Activated naive CD8-positive, alpha-beta T cell treated with anti-CD3 and anti-CD28 coated beads, Interleukin-2, amount 50 U/mL, for 24 hours (primary cell): ENCODE data around the gene ITIH1.

Experiments used
- ATAC-seq: fragments of 150-1000 bp; cut with Tn5 transposase; one replicate; pipeline ENCODE4 v1.10.0; 2021
- DNase-seq: peaks from one replicate; pipeline ENCODE4 v3.0.0; 2021
- H3K27ac Mint-ChIP-seq: one replicate; pipeline ENCODE4 v1.8.0; 2021; ENCODE audit warnings: mild to moderate bottlenecking, mixed read lengths
- H3K27me3 Mint-ChIP-seq: one replicate; pipeline ENCODE4 v1.8.0; 2021; ENCODE audit warnings: mixed read lengths
- H3K36me3 Mint-ChIP-seq: one replicate; pipeline ENCODE4 v1.8.0; 2021; ENCODE audit warnings: low read depth, mixed read lengths
- H3K4me1 Mint-ChIP-seq: one replicate; pipeline ENCODE4 v1.8.0; 2021; ENCODE audit warnings: mixed read lengths
- H3K4me3 Mint-ChIP-seq: one replicate; pipeline ENCODE4 v1.8.0; 2021; ENCODE audit warnings: mild to moderate bottlenecking, moderate library complexity, mixed read lengths
- H3K9me3 Mint-ChIP-seq: one replicate; pipeline ENCODE4 v1.8.0; 2021; ENCODE audit warnings: mixed read lengths

ITIH1 gene

GRCh38 chr3:52809662-52810377 lies 32.4 kb downstream of the ITIH1 start:
- no peaks in the 10 kb centered on the region for H3K36me3 Mint-ChIP-seq
- no peak overlapping the region for H3K27ac Mint-ChIP-seq
- DNase-seq (no peak), ATAC-seq (no peak)
- no peaks in the 10 kb centered on the region for H3K27me3 Mint-ChIP-seq
- H3K9me3 Mint-ChIP-seq = no peaks in the 10 kb centered on the region
- H3K4me1 Mint-ChIP-seq = no peaks in the 10 kb centered on the region
- H3K4me3 Mint-ChIP-seq = no peak overlapping the region

GRCh38 chr3:52810923-52811322 lies 33.5 kb downstream of the ITIH1 start:
- Mint-ChIP-seq H3K27me3 (no peaks in the 10 kb centered on the region), H3K36me3 (no peaks in the 10 kb centered on the region), H3K4me3 (no peak overlapping the region), H3K27ac (no peak overlapping the region), H3K9me3 (no peaks in the 10 kb centered on the region), H3K4me1 (no peaks in the 10 kb centered on the region)
- ATAC-seq (no peak), DNase-seq (no peak)

- Mint-ChIP-seq H3K9me3 (no peaks in the 10 kb centered on the region), H3K4me3 (no peak overlapping the region), H3K4me1 (no peaks in the 10 kb centered on the region), H3K27me3 (no peaks in the 10 kb centered on the region), H3K36me3 (no peaks in the 10 kb centered on the region), H3K27ac (no peak overlapping the region)
- ATAC-seq (no peak), DNase-seq (no peak)
Observed at GRCh38 chr3:52811452-52812011, 34.1 kb downstream of the ITIH1 start.

- Mint-ChIP-seq H3K4me1 (no peaks in the 10 kb centered on the region), H3K9me3 (no peaks in the 10 kb centered on the region), H3K27ac (no peak overlapping the region), H3K4me3 (no peak overlapping the region), H3K27me3 (no peaks in the 10 kb centered on the region), H3K36me3 (no peaks in the 10 kb centered on the region)
- ATAC-seq (no peak), DNase-seq (no peak)
Observed at GRCh38 chr3:52813810-52814209, 36.4 kb downstream of the ITIH1 start.

GRCh38 chr3:52816199-52816598 lies 38.8 kb downstream of the ITIH1 start:
- Mint-ChIP-seq H3K27ac (no peak overlapping the region), H3K27me3 (no peaks in the 10 kb centered on the region), H3K4me1 (no peaks in the 10 kb centered on the region), H3K4me3 (no peak overlapping the region), H3K36me3 (no peaks in the 10 kb centered on the region), H3K9me3 (no peaks in the 10 kb centered on the region)
- DNase-seq (no peak), ATAC-seq (no peak)

GRCh38 chr3:52816654-52817053 lies 39.3 kb downstream of the ITIH1 start:
- no peaks in the 10 kb centered on the region for H3K9me3 Mint-ChIP-seq
- no peaks in the 10 kb centered on the region for H3K36me3 Mint-ChIP-seq
- ATAC-seq = no peak
- no peaks in the 10 kb centered on the region for H3K4me1 Mint-ChIP-seq
- H3K27me3 Mint-ChIP-seq = no peaks in the 10 kb centered on the region
- H3K27ac Mint-ChIP-seq = no peak overlapping the region
- no peak for DNase-seq
- H3K4me3 Mint-ChIP-seq = no peak overlapping the region

GRCh38 chr3:52817221-52817620 lies 39.8 kb downstream of the ITIH1 start:
- DNase-seq (no peak), ATAC-seq (no peak)
- Mint-ChIP-seq H3K9me3 (no peaks in the 10 kb centered on the region), H3K27ac (no peak overlapping the region), H3K36me3 (no peaks in the 10 kb centered on the region), H3K4me1 (no peaks in the 10 kb centered on the region), H3K27me3 (no peaks in the 10 kb centered on the region), H3K4me3 (no peak overlapping the region)

GRCh38 chr3:52817860-52818259 lies 40.5 kb downstream of the ITIH1 start:
- Mint-ChIP-seq H3K36me3 (no peaks in the 10 kb centered on the region), H3K27me3 (no peaks in the 10 kb centered on the region), H3K9me3 (no peaks in the 10 kb centered on the region), H3K4me3 (no peak overlapping the region), H3K27ac (no peak overlapping the region), H3K4me1 (no peaks in the 10 kb centered on the region)
- ATAC-seq (no peak), DNase-seq (no peak)

- ATAC-seq (no peak), DNase-seq (no peak)
- Mint-ChIP-seq H3K36me3 (no peaks in the 10 kb centered on the region), H3K27me3 (no peaks in the 10 kb centered on the region), H3K4me3 (no peak overlapping the region), H3K27ac (no peak overlapping the region), H3K9me3 (no peaks in the 10 kb centered on the region), H3K4me1 (no peaks in the 10 kb centered on the region)
Observed at GRCh38 chr3:52819936-52820335, 42.5 kb downstream of the ITIH1 start.

GRCh38 chr3:52820736-52821135 lies 43.3 kb downstream of the ITIH1 start:
- no peaks in the 10 kb centered on the region for H3K9me3 Mint-ChIP-seq
- DNase-seq = peak; percentile 22
- no peak overlapping the region for H3K27ac Mint-ChIP-seq
- H3K4me1 Mint-ChIP-seq = no peaks in the 10 kb centered on the region
- no peak overlapping the region for H3K4me3 Mint-ChIP-seq
- H3K27me3 Mint-ChIP-seq = no peaks in the 10 kb centered on the region
- H3K36me3 Mint-ChIP-seq = no peaks in the 10 kb centered on the region
- peak; percentile 53 for ATAC-seq

- H3K27ac Mint-ChIP-seq = no peak overlapping the region
- H3K4me3 Mint-ChIP-seq = no peak overlapping the region
- DNase-seq = no peak
- H3K27me3 Mint-ChIP-seq = no peaks in the 10 kb centered on the region
- no peaks in the 10 kb centered on the region for H3K4me1 Mint-ChIP-seq
- no peak for ATAC-seq
- no peaks in the 10 kb centered on the region for H3K36me3 Mint-ChIP-seq
- H3K9me3 Mint-ChIP-seq = no peaks in the 10 kb centered on the region
Observed at GRCh38 chr3:52822363-52822762, 45.0 kb downstream of the ITIH1 start.

- H3K27ac Mint-ChIP-seq = no peak overlapping the region
- ATAC-seq (no peak), DNase-seq (no peak)
- H3K36me3 Mint-ChIP-seq = no peaks in the 10 kb centered on the region
- no peaks in the 10 kb centered on the region for H3K27me3 Mint-ChIP-seq
- H3K4me3 Mint-ChIP-seq = no peak overlapping the region
- no peaks in the 10 kb centered on the region for H3K9me3 Mint-ChIP-seq
- no peaks in the 10 kb centered on the region for H3K4me1 Mint-ChIP-seq
Observed at GRCh38 chr3:52824037-52824436, 46.6 kb downstream of the ITIH1 start.

GRCh38 chr3:52827441-52827840 lies 50.0 kb downstream of the ITIH1 start:
- DNase-seq (no peak), ATAC-seq (no peak)
- H3K36me3 Mint-ChIP-seq = no peaks in the 10 kb centered on the region
- H3K27me3 Mint-ChIP-seq = no peaks in the 10 kb centered on the region
- no peaks in the 10 kb centered on the region for H3K9me3 Mint-ChIP-seq
- H3K4me1 Mint-ChIP-seq = no peaks in the 10 kb centered on the region
- H3K4me3 Mint-ChIP-seq = no peak overlapping the region
- H3K27ac Mint-ChIP-seq = no peak overlapping the region

- Mint-ChIP-seq H3K4me3 (no peak overlapping the region), H3K27ac (no peak overlapping the region), H3K9me3 (no peaks in the 10 kb centered on the region)
Observed at GRCh38 chr3:52827866-52828376, 50.5 kb downstream of the ITIH1 start.

GRCh38 chr3:52829482-52829881 lies 52.1 kb downstream of the ITIH1 start:
- no peak overlapping the region for H3K4me3 Mint-ChIP-seq
- ATAC-seq (no peak), DNase-seq (no peak)
- H3K36me3 Mint-ChIP-seq = no peaks in the 10 kb centered on the region
- no peaks in the 10 kb centered on the region for H3K9me3 Mint-ChIP-seq
- H3K27me3 Mint-ChIP-seq = no peaks in the 10 kb centered on the region
- no peak overlapping the region for H3K27ac Mint-ChIP-seq
- H3K4me1 Mint-ChIP-seq = no peaks in the 10 kb centered on the region

More at GRCh38 chr3:52827866-52828376, 50.5 kb downstream of the ITIH1 start:
- DNase-seq = no peak
- Mint-ChIP-seq H3K36me3 (no peaks in the 10 kb centered on the region), H3K27me3 (no peaks in the 10 kb centered on the region), H3K4me1 (no peaks in the 10 kb centered on the region)
- no peak for ATAC-seq
